GM18499 (cell line): Measurements from ENCODE around the gene GSTP1.
"Not testable (repeated sequence)": the region's sequence is repeated elsewhere in the genome, so short reads cannot be mapped to it uniquely, and the experiment has no call there.

Experiments used
- ATAC-seq: cut with Tn5 transposase; IDR thresholded peaks from one replicate; pipeline ENCODE4 v1.9.1; 2021; ENCODE audit warnings: moderate number of reproducible peaks; ENCODE audit not compliant: insufficient read depth, unreplicated experiment

The GSTP1 gene

DNA sequence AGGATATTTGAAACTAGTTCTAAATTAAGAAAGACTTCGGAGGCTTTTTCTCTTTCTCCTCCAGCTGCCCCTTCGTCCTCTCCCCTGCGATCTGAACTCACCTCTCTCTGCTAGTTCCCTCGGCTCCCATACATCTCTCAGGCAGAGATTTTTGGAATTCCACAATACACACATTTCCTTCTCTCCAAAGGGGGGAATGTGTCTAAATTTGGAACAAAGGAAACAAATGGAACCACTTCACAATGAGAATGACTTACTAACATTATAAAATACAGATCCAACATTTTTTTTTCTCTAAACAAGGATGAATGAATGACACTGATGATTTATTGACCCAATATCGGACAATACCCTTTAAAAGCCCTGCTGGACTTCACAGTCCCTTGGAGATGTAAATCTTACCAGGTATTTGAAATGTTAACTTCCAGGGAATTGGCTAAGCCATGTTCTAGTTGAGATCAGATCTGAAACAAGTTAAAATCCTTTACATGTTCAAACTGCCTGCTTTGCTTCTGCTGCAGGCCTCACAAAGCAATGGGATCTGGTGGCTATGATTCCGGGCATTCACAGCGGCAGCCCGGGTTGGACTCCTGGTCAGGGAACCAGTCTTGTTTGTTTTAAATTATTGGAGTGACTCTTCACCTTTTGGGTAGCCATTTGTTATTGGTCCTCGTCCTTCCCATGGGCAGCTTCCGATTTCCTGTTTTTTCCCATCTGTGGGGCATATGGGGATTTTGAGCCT, 20.5 kb upstream of the GSTP1 start:
- no peak for ATAC-seq

GRCh38 chr11:67563705-67564114, 19.9 kb upstream of the GSTP1 start:
- ATAC-seq, result not testable (repeated sequence)

GRCh38 chr11:67564230-67564629, 19.4 kb upstream of the GSTP1 start:
- ATAC-seq, result no peak

- ATAC-seq, result no peak
These were observed 12.2 kb upstream of the GSTP1 start for GRCh38 chr11:67571443-67571842.

DNA sequence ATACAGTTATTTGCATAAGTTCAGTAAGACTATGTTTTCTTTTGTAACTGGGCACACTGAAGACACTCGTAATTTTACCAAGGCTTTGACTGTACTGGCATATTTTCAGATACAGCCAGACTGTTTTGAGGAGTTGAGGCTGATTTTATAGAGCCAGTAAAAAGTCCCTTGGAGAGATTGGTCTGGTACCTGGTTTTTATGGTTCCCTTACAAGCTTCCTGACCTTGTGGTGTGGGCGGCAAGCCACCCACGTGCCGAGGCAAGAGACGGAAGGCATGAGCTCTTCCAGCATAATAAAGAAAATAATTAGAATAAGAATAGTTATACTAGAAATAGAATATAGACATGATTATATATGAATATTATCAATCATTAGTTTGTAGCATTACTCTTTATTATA, 11.3 kb upstream of the GSTP1 start:
- no peak for ATAC-seq

GRCh38 chr11:67572747-67573419, 10.7 kb upstream of the GSTP1 start:
- no peak for ATAC-seq

DNA sequence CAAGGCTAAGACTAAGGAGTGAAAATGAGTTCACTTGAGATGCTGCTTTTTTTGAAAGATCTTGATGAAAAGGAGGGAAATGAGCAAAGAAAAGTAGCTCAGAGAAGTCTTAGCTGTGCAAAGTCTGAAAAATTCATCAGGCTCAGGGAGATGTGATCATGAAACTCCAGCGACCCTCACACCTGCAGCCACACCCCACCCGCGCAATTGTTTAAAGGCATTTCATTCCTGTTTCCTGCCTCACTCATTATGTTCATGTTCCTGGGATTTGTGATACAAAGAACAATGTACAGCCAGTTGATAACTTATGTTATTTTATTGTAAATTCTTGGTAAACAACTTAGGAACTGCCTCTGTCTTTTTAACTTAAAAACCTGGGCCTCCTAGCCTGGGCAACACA, 8.7 kb upstream of the GSTP1 start:
- no peak for ATAC-seq

GRCh38 chr11:67576735-67577475, 6.7 kb upstream of the GSTP1 start:
- no peak for ATAC-seq

GRCh38 chr11:67577951-67578350, 5.7 kb upstream of the GSTP1 start:
- ATAC-seq, result no peak

- no peak for ATAC-seq
These were observed 2.1 kb upstream of the GSTP1 start for GRCh38 chr11:67581469-67581868.

- no peak for ATAC-seq
These were observed 1.6 kb upstream of the GSTP1 start for GRCh38 chr11:67582011-67582410.

DNA sequence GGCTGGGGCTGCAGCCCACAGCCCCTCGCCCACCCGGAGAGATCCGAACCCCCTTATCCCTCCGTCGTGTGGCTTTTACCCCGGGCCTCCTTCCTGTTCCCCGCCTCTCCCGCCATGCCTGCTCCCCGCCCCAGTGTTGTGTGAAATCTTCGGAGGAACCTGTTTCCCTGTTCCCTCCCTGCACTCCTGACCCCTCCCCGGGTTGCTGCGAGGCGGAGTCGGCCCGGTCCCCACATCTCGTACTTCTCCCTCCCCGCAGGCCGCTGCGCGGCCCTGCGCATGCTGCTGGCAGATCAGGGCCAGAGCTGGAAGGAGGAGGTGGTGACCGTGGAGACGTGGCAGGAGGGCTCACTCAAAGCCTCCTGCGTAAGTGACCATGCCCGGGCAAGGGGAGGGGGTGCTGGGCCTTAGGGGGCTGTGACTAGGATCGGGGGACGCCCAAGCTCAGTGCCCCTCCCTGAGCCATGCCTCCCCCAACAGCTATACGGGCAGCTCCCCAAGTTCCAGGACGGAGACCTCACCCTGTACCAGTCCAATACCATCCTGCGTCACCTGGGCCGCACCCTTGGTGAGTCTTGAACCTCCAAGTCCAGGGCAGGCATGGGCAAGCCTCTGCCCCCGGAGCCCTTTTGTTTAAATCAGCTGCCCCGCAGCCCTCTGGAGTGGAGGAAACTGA, 731 bp downstream of the GSTP1 start:
- no peak for ATAC-seq

GRCh38 chr11:67584881-67585873, 1.6 kb downstream of the GSTP1 start:
- ATAC-seq, result no peak

GRCh38 chr11:67585911-67586310, 2.3 kb downstream of the GSTP1 start:
- no peak for ATAC-seq

- ATAC-seq, result no peak
These were observed 3.1 kb downstream of the GSTP1 start for GRCh38 chr11:67586568-67587250.

- ATAC-seq, result no peak
These were observed 4.5 kb downstream of the GSTP1 start for GRCh38 chr11:67588136-67588503.

GRCh38 chr11:67588899-67589415, 5.3 kb downstream of the GSTP1 start:
- not testable (repeated sequence) for ATAC-seq

GRCh38 chr11:67592880-67593564, 9.4 kb downstream of the GSTP1 start:
- no peak for ATAC-seq
